Measurements from ENCODE around the gene RXRA.

Gene RXRA

DNA sequence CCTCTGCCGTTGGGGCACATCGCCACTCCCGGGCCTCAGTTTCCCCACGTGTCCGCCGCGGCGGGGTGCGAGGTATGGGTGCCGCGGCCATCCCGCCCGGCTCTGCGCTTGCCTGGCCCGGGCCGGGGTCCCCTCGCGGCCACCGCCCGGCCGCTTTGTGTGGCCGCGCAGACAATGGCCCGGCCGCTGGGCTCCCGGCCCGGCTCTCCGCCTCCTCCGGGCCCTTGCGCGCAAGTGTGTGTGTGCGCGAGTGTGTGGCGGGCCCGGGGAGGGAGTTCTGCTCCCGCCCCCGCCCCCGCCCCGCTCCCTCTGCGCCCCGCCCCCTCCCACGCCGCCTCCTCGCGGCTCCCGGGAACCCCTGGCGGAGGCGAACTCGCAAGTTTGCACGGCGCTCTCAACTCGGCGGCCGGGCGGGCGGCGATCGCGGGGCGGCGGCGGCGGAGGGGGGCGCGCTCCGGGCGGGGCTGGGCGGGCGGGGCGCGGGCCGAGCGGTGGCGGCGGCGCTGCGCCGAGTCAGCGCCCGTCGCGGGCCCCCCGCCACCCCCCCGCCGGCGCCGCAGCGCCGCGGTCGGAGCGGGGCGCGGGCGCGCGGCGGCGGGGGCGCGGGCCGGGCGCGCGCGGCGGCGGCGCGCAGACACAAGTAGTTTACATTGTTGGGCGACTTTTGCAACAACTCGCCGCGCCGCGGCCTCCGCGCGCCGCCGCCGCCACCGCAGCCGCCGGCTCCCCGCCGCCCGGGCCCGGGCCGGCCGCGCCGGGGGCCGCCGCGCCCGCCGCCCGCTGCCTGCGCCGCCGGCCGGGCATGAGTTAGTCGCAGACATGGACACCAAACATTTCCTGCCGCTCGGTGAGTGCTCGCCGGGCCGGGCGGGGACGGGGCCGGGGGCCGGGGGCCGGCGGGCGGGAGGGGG, at the start of gene RXRA:
Gene RXRA, plus strand, starts transcription at position 643 of the 911 bp plus-strand sequence. Its CDS starts 177 bp downstream, at position 820.
- peak; percentile 81 for DNase-seq (ENCODE audit: low spot score)

DNA sequence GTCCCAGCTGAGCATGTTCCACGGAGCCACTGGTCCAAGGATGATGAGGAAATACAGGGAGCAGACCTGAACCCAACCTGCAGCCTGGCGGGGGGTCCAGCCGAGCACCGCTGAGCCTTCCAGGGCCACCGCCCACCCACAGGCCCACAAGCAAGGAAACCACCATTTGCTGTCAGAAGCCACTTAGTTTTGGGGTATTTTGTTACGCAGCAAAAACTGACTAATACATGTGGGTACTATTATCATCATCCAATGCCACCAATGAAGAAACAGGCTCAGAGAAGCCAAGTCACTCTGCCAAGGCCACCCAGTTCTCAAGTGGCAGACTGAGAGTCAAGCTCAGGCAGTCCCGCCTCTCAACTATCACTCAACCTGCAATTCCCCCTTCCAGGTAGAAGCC, 48.0 kb upstream of the RXRA start:
- no peak for DNase-seq (ENCODE audit: low spot score)

DNA sequence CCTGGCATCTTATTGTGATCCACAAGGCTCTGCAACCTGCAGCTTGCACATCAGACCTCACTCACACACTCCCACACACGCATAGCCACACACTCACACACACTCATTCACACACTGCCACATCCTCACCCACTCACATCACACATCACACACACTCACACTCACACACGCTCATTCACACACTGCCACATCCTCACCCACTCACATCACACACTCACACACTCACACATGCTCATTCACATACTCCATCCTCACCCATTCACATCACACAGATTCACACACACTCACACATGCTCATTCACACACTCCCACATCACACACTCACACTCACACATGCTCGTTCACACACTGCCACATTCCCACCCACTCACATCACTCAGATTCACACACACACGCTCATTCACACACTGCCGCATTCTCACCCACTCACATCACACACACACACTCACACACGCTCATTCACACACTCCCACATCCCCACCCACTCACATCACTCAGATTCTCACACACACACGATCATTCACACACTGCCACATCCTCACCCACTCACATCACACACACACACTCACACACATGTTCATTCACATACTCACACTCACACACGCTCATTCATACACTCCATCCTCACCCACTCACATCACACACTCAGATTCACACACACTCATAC, 47.1 kb upstream of the RXRA start:
- DNase-seq (ENCODE audit: low spot score) = no peak

DNA sequence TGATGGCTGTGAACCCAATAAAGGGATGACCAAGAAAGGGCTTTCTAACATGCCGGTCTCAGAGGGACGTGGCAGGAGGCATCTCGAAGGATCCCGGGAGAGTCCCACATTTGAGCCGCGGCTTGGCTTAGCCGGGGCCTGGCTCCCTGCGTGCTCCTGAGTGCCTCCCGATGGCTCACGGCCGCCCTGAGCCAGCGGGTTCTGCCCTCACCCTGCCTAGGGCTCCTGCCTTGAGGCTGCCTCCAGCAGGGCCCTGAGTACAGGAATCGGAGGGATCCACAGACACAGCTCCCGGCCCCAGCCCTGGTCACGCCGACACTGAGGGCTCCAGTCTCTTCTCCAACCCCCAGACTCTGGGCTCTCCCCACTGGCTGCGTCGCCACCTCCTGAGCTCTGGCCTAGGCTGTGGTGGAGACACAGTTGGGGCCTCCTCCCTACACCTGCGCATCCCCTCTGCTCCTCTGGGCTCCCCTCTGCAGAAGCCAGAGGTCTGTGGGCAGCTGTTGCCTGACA, 44.1 kb upstream of the RXRA start:
- DNase-seq (ENCODE audit: low spot score) = no peak

DNA sequence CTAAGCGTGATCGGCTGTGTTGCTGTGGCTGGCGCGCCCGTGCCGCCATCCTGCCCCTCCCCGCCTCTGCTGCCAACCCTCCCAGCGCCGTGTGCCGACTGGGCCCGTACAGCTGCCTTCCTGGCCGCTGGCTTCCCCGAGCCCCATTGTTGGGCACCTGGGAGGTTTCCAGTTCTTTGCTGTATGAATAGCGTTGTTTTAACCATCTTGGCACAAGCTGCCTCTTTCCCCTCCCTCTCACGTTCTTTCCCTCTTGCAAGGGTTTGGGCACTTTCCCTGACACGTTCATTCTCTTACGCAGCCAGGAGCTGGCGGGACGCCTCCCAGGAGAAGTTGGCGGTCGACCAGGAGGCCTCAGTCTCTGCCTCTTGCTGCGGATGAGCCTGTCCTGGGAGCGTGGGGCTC, 43.1 kb upstream of the RXRA start:
- peak; percentile 75 for DNase-seq (ENCODE audit: low spot score)

DNA sequence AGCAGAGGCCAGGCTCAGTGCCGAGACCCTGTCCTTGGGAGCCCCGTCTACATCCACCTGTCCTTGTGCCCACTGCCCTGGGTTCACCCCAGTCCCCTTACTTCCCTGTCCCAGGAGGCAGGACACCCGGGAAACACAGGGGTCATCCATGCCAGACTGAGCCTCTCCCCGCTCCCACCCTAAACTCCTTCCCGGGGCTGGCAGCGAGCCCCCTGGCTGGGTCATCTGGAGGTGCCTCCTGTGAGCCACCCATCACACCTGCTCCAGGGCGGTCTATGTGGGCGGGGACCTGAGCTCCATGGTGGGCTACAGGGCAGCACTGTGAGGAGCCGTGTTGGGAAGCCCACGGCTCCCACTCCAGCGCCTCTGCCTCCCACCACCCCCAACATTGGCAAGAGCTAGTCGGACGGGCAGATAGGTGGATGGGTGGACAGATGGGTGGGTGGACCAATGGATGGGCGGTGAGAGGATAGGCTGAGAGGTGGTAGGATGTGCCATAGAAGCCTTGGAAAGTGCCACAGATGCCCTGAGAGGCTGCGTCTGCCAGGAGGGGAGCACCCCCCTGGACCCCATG, 42.5 kb upstream of the RXRA start:
- no peak for DNase-seq (ENCODE audit: low spot score)

DNA sequence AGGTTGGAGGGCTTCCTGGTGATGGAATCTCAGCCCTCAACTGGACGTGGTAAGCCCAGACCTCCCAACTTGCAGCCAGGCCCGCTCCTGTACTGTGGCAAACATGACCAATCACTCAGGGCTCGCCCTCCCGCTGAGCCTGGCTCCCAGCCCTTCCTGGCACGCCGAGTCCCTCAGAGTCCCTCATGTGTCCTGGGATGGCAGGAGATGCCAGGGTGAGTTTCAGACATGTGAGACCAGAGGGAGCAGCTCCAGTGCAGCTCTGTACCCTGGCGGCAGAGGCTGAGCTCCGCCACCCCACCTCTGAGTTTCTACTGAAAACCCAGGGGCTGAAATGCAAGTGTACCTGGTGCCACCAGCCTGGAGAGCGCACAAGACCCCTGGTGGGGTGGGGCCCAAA, 42.0 kb upstream of the RXRA start:
- DNase-seq (ENCODE audit: low spot score) = no peak

DNA sequence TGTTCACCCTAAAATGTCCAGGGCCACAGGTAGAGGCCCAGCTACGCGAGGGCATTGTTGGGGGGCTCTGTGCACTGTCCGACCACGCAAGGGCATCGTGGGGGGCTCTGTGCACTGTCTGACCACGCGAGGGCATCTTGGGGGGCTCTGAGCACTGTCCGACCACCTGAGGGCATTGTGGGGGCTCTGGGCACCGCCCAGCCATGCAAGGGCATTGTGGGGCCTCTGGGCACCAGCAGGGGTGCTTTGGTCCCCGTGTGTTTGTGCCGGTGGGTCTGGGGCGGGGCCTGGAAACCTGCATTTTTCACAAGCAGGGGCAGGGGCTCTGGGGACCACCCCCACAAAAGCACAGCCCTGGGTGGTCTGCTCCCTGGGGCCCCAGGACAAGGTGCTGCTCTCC, 41.5 kb upstream of the RXRA start:
- DNase-seq (ENCODE audit: low spot score) = no peak

DNA sequence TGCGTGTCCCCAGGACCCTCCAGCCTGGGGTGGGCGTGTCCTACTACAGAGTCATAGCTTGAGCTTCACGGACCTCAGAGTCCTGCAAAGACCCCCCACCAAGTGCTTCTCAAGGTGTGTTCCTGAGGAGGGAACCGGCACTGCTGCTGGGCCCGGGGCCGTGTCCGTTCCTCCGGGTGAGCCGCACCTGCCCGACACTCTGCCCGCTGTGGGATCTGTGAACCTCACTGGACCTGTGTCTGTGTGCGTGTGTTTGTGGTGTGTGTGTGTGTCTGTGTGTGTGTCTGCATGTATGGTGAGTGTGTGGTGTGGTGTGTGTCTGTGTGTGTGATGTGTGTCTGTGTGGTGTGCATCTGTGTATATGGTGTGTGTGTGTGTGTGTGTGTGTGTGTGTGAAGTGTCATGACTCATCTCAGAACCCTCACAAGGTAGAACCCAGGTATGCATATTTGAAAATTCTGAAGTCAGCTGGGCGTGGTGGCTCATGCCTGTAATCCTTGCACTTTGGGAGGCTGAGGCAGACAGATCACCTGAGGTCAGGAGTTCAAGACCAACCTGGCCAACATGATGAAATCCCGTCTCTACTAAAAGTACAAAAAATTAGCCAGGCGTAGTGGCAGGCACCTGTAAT, 40.9 kb upstream of the RXRA start:
- DNase-seq (ENCODE audit: low spot score) = no peak

DNA sequence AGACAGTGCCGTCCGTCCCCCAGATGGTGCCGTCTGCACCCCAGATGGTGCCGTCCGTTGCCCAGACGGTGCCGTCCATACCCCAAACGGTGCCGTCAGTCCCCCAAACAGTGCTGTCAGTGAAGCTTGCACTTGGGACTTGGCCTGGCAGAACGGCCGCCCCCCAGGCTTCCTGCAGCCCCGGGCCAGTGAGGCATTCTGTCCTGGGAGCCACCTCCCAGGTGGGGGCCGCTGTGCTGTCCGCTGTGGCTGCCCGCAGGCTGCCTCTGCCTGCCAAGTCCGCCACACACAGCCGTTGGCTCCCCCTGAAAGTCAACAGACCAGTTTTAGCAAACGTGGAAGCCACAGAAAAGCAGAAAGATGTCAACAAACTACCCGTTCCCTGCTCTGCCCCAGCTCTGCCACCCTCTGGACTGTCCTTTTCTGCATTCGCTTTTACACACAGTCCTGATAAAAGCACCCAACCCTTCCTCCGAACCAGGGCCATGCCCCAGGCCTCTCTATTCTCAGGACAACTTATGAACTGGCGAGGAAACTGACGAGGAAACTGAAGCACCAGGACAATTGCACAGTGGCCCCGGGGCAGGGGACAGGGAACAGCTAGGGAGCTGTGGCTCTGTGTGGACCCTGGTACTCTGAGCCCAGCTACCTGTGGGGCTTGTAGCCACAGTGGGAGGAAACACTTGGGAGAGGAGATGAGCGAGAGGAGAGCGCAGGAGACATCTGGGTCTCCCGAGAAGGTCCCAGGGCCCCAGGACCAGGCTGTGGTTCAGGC, 39.6 kb upstream of the RXRA start:
- no peak for DNase-seq (ENCODE audit: low spot score)

DNA sequence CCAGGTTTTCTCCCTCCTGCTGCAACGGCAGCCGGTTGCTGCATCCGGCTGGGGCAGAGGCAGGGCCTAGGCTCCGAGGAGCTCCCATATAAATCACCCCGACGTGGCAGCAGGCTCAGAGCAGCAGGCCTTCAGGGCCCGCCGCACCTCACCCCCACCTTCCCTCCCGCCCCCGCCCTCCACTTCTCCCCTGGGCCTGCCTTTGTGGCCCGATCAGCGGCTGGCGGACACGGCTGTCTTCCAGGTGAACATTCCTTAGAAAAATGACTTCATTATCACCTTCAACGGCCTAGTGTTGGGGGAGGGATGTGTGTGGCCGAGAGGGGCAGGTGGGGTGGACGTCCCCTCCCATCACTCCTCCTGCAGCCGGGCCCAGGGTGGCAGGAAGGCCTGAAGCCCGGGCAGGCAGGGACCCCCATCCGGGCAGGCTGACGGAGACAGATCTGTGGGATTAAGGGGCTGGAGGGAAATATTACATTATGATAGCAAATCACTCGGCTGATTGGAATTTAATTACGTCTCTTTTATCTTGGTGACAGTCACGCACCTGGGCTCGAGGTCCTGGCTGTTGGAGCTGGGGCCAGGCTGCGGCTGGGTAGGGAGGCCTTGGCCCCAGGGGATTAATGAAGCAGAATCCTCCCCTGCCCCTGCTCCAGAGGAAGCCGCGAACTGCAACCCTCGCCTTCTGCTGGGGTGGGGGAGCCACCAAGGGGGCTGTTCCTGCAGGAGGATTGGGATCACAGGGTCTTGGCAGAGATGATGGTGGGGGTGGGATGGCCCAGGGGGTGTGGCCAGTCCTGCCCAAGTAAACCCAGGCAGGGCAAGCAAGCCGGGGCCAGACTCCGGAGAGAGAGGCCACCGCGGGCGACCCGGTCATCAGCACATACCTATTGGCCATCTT, 38.4 kb upstream of the RXRA start:
- no peak for DNase-seq (ENCODE audit: low spot score)

DNA sequence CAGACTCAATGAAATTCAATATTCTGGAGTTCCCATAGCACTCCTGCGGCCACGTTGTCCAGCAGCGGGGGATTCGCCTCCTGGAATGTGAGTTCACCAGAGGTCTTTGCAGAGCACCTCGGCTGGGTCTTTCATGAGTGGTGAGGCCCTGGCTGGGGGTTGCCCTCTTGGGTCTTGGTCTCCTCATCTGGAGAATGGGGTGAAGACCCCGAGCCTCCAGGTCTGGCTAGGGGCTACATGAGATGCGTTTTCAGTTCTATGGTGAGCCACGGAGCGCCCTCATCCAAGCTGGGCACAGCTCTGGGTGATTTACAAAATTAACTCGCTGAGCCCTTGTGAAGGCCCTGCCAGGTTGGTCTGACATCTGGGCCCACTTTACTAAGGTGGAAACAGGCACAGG, 37.5 kb upstream of the RXRA start:
- no peak for DNase-seq (ENCODE audit: low spot score)

DNA sequence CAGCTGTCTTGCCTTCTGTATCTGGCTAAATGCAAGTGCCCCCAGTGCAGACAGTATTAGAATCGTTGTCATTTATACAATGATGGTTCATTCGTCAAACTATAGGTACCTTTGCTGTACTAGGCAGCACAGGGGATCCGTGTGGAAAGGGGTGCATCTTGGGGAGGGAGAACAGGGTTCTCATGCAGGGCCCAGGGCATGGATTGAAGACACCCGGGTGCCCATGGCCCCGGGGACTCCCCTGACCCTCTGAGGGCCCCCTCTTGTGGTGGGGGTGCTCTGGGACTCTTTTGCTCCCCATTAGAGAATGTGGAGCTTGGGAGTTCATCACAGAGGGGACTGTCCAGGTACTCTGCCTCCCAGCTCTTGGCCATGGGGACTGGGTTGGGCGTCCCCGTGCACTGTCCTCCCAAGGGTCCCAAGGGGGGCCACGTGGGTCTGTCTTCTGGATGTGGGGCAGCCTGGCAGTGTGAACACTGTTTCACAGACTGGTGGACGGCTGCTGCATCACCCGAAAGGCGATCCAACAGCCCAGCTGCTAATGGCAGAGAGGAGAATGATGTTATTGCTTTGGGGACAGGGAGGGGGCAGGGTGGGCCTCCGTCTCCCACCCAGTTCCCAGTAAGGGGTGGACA, 36.9 kb upstream of the RXRA start:
- no peak for DNase-seq (ENCODE audit: low spot score)

DNA sequence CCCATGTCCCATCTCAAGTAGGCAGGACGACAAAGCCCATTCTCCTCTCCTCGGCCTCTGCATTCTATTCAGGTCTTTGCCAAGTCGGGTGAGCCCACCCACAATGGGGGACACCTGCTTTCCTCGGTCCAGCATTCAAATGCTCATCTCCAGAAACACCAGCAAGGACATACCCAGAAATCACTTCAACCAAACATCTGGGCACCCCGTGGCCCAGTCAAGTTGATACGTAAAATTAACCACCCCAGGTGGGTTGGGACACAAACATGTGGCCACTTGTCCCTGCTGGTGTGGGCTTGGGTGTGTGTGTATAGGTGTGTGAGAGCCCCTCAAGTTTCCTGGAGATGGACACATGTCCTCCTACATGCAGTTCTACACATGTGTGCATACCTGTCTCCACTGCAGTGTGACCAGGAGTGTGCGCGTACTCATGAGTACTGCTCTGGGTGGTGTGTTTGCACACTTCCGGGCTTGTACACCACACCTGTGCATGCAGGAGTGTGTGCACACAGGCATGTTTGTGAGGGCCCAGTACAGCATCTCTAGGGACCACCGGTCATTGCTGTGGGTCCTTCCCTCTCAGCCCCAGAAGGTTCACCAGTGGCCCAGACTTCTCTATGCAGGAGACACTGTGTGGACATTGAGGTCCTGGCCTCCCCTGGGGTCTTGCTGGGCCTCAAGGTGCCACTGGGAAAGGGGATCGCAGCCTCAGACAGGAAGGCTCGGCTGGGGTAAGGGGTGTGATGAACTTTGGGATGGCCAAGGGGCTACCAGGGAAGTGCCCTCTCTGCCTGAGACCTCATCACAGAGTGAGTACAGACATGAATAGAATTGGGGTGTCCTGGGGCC, 35.4 kb upstream of the RXRA start:
- DNase-seq (ENCODE audit: low spot score) = no peak

DNA sequence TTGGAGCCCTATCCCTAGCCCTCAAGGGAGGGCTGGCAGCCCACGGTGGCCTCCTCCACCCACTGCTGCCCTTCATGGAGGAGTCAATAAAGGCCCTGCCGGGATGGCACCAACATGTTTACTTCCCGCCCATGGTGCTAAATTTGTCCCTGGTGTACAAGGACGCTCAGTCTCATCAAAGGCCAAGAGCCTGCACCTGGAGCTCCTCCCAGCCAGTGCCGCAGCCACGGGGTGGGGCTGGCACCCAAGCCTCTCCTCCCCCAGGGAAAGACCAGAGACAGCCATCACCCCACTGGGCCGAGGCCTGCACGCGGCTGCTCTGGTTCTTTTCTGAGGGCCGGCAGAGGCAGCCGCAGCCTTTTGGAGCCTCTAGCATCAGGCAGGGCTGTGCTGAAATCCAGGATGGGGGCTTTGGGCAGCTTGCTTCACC, 34.8 kb upstream of the RXRA start:
- DNase-seq (ENCODE audit: low spot score) = no peak

DNA sequence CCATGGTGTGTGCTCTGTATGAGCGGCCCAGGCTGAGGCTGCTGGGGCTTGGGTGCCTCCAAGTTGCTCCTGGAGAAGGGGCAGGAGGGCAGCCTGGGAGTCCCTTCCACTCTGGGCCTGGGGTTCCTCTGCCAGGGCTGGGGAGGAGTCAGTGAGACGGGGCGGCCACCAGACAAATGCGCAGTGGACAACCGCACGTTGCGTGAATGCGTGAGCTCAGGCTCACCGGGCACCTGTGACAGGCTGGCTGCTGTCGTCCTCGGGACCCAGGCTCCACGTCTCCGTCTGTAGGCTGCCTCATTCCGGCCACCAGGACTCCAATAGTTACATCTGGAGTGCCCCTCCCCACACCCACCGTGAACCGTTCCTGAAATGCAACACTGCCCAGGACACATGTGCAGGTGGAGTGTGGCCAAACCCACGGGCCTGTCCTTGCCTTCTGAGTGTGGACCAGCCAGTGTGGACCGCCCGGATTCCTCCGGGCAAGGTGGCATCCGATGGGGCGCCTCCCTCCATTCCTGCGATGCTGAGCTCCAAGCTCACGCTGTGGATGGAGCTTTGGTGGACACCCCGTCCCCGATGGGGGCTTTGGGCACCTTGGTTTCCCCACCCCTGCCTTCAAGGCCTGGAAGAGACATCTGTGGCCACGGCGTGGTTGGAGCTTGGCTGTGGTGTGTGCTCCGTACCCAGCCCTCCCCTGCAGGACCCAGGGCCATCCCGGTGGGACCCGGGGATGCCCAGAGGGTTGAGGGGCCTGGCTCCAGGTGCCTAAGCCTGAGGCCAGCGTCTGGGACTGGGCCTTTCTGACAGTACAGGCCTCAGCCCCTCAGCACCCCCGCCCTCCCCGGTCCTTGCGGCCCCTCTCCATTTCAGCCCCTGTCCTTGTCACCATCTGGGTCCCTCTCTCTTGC, 34.0 kb upstream of the RXRA start:
- no peak for DNase-seq (ENCODE audit: low spot score)

DNA sequence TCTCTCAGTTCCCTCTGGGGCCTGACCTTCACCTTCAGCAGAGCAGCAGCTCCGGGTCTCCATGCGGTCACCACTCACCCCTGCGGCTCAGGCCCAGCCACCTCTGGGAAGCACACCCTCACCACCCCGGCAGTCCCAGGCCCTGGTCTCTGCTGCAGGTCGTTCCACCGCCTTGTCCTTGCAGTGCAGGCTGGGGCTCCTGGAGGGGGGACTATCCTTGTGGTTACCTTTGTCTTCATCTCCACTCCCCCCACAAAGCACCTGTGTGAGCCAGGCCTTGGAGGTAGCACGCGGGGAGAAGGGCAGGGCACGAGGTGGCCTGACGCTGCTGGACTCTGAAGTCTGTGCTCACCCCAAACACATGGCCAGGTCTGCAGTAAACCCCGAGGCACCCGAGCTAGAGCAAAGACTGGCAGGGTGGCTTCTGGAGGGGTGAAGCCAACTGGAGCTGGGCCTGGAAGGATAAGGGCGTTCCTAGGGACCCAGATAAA, 33.2 kb upstream of the RXRA start:
- no peak for DNase-seq (ENCODE audit: low spot score)
